K562 (cell line): ENCODE results near the gene TSPAN14.

Experiments used
- ATF3 ChIP-seq, 2 experiments: fragments of 450-650 bp in 1 of 2; sonication (generic) in 1 of 2; formaldehyde crosslinking in 1 of 2; IDR thresholded peaks in 1 of 2; conservative IDR thresholded peaks in 1 of 2; 2 replicates each; pipeline versions ENCODE4 v1.6.1 to v1.8.1; 2016 to 2023; ENCODE audit warnings: mild to moderate bottlenecking in 2 of 2, moderate library complexity in 2 of 2, inconsistent platforms in 1 of 2, missing genetic modification reagents in 1 of 2
- CC2D1A ChIP-seq: fragments of 450-650 bp; IDR thresholded peaks from 2 replicates; pipeline ENCODE4 v1.6.1; 2017; ENCODE audit warnings: mild to moderate bottlenecking
- CCAR2 ChIP-seq: fragments of 200-400 bp; formaldehyde crosslinking; IDR thresholded peaks from 2 replicates; pipeline ENCODE4 v1.6.1; 2017; ENCODE audit warnings: mild to moderate bottlenecking, low read depth, low read length
- NR1H2 ChIP-seq: sonication (generic); formaldehyde crosslinking; IDR thresholded peaks from 2 replicates; pipeline ENCODE4 v1.4.0; 2020; ENCODE audit warnings: mild to moderate bottlenecking, missing genetic modification reagents
- PCBP1 ChIP-seq: fragments of 200-400 bp; formaldehyde crosslinking; IDR thresholded peaks from 2 replicates; pipeline ENCODE4 v1.6.1; 2018; ENCODE audit warnings: mild to moderate bottlenecking, low read depth, low read length; ENCODE audit not compliant: poor library complexity, severe bottlenecking
- PHF21A ChIP-seq: fragments of 450-650 bp; IDR thresholded peaks from 2 replicates; pipeline ENCODE4 v1.6.1; 2017; ENCODE audit warnings: low read depth, borderline replicate concordance
- POLR2AphosphoS5 ChIP-seq: IDR thresholded peaks from 2 replicates; pipeline ENCODE4 v1.6.1; 2011; ENCODE audit warnings: mild to moderate bottlenecking, low read depth, low read length, moderate library complexity; ENCODE audit not compliant: control insufficient read depth, insufficient read depth
- RAD21 ChIP-seq, 2 experiments: fragments of 250-450 bp in 1 of 2; fragments of 450-650 bp in 1 of 2; sonication (Bioruptor Pico) in 1 of 2; formaldehyde crosslinking in 1 of 2; IDR thresholded peaks in 1 of 2; conservative IDR thresholded peaks in 1 of 2; 2 replicates each; pipeline versions ENCODE4 v1.4.0 to v1.8.0; 2020 to 2022; ENCODE audit warnings: mild to moderate bottlenecking in 2 of 2, moderate library complexity in 1 of 2
- REST ChIP-seq, 2 experiments: fragments of 450-650 bp; formaldehyde crosslinking in 1 of 2; IDR thresholded peaks; 2 replicates each; pipeline versions ENCODE4 v1.4.0 to v1.6.1; 2014 to 2020; ENCODE audit warnings: mild to moderate bottlenecking in 2 of 2, borderline replicate concordance in 1 of 2, low read depth in 1 of 2
- SAP30 ChIP-seq: fragments of 200-600 bp; sonication (generic); IDR thresholded peaks from 2 replicates; pipeline ENCODE4 v1.6.1; 2012; ENCODE audit warnings: borderline replicate concordance, low read depth, mild to moderate bottlenecking, moderate library complexity, low read length, control low read depth, inconsistent platforms; ENCODE audit not compliant: insufficient read depth, poor library complexity, severe bottlenecking
- SP1 ChIP-seq: sonication (generic); formaldehyde crosslinking; IDR thresholded peaks from 2 replicates; pipeline ENCODE4 v1.8.1; 2022; ENCODE audit warnings: mild to moderate bottlenecking, missing genetic modification reagents
- TCF15 ChIP-seq: fragments of 250-450 bp; sonication (Bioruptor Pico); IDR thresholded peaks from 2 replicates; pipeline ENCODE4 v1.8.0; 2022; ENCODE audit warnings: moderate library complexity, mild to moderate bottlenecking, inconsistent platforms
- TF ChIP-seq, protein P1 (sequence below): fragments of 250-450 bp; sonication (Bioruptor Pico); IDR thresholded peaks from 2 replicates; pipeline ENCODE4 v1.8.0; 2021; ENCODE audit warnings: mild to moderate bottlenecking, moderate library complexity
- TF ChIP-seq, protein P2 (sequence below), 3 experiments: fragments of 200-800 bp in 1 of 3; fragments of 250-450 bp in 1 of 3; fragments of 450-650 bp in 1 of 3; sonication (Bioruptor Pico) in 1 of 3; sonication (Bioruptor generic) in 1 of 3; formaldehyde crosslinking in 1 of 3; IDR thresholded peaks; 2 replicates each; pipeline versions ENCODE4 v1.6.1 to v1.8.0; 2016 to 2022; ENCODE audit warnings: mild to moderate bottlenecking in 2 of 3, missing genetic modification characterization in 2 of 3, missing compliant biosample characterization in 1 of 3, moderate library complexity in 1 of 3

GRCh38 chr10:80410578-80411145 is 43.4 kb upstream of the TSPAN14 start:
- TF ChIP-seq CC2D1A: no peak
- TF ChIP-seq PHF21A: no peak
- TF ChIP-seq POLR2AphosphoS5: peak; percentile 52; the same call in 1 of the 2 replicates
- TF ChIP-seq SP1: no peak
- no peak for TF ChIP-seq CCAR2
- TF ChIP-seq, protein P1, sequence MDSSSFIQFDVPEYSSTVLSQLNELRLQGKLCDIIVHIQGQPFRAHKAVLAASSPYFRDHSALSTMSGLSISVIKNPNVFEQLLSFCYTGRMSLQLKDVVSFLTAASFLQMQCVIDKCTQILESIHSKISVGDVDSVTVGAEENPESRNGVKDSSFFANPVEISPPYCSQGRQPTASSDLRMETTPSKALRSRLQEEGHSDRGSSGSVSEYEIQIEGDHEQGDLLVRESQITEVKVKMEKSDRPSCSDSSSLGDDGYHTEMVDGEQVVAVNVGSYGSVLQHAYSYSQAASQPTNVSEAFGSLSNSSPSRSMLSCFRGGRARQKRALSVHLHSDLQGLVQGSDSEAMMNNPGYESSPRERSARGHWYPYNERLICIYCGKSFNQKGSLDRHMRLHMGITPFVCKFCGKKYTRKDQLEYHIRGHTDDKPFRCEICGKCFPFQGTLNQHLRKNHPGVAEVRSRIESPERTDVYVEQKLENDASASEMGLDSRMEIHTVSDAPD (CRISPR knock-in tag): no peak
- TF ChIP-seq, protein P2, sequence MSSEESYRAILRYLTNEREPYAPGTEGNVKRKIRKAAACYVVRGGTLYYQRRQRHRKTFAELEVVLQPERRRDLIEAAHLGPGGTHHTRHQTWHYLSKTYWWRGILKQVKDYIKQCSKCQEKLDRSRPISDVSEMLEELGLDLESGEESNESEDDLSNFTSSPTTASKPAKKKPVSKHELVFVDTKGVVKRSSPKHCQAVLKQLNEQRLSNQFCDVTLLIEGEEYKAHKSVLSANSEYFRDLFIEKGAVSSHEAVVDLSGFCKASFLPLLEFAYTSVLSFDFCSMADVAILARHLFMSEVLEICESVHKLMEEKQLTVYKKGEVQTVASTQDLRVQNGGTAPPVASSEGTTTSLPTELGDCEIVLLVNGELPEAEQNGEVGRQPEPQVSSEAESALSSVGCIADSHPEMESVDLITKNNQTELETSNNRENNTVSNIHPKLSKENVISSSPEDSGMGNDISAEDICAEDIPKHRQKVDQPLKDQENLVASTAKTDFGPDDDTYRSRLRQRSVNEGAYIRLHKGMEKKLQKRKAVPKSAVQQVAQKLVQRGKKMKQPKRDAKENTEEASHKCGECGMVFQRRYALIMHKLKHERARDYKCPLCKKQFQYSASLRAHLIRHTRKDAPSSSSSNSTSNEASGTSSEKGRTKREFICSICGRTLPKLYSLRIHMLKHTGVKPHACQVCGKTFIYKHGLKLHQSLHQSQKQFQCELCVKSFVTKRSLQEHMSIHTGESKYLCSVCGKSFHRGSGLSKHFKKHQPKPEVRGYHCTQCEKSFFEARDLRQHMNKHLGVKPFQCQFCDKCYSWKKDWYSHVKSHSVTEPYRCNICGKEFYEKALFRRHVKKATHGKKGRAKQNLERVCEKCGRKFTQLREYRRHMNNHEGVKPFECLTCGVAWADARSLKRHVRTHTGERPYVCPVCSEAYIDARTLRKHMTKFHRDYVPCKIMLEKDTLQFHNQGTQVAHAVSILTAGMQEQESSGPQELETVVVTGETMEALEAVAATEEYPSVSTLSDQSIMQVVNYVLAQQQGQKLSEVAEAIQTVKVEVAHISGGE (CRISPR knock-in tag; IDR thresholded peaks at IDR 0.05): no peak
- no peak for TF ChIP-seq NR1H2
- no peak for TF ChIP-seq ATF3 (IDR thresholded peaks at IDR 0.05)
- no peak for TF ChIP-seq ATF3 (CRISPR knock-in tag; conservative IDR thresholded peaks at IDR 0.05)
- TF ChIP-seq REST (IDR thresholded peaks at IDR 0.05; ENCODE audit: borderline replicate concordance): peak; percentile 38
- no peak for TF ChIP-seq REST (CRISPR knock-in tag; IDR thresholded peaks at IDR 0.05; ENCODE audit: low read depth)
- no peak for TF ChIP-seq RAD21 (CRISPR knock-in tag; conservative IDR thresholded peaks at IDR 0.05 in 1 of 2, IDR thresholded peaks at IDR 0.05 in 1 of 2)
- TF ChIP-seq SAP30: no peak
- no peak for TF ChIP-seq PCBP1
- TF ChIP-seq TCF15 (CRISPR knock-in tag): no peak
